Immature natural killer cell (primary cell): ENCODE measurements around the gene CDK14. TPM values are rescaled to one million over a fixed set of nuclear protein-coding genes. Genes with fewer than 3 reads are reported as not detected.
A peak's percentile ranks its signal among the peaks of the same experiment; 100 is the strongest.

Experiments
- DNase-seq, 3 donors: peaks; one replicate each; pipeline ENCODE4 v3.0.0; 2022; ENCODE audit warnings: mixed read lengths in 1 of 3
- H3K27ac Mint-ChIP-seq, 6 donors: one replicate each; pipeline ENCODE4 v1.8.0; 2020; ENCODE audit warnings: mixed read lengths in 6 of 6, mild to moderate bottlenecking in 5 of 6, inconsistent platforms in 4 of 6, moderate library complexity in 3 of 6
- H3K27me3 Mint-ChIP-seq, 3 donors: one replicate each; pipeline ENCODE4 v1.8.0; 2020 to 2021; ENCODE audit warnings: low read depth in 3 of 3, mild to moderate bottlenecking in 3 of 3, mixed read lengths in 3 of 3, moderate library complexity in 3 of 3, inconsistent platforms in 1 of 3
- H3K36me3 Mint-ChIP-seq, 3 donors: one replicate each; pipeline ENCODE4 v1.8.0; 2020; ENCODE audit warnings: mixed read lengths in 3 of 3, inconsistent platforms in 2 of 3, mild to moderate bottlenecking in 2 of 3
- H3K4me1 Mint-ChIP-seq, 2 donors: one replicate each; pipeline ENCODE4 v1.8.0; 2020; ENCODE audit warnings: inconsistent platforms in 2 of 2, mild to moderate bottlenecking in 2 of 2, mixed read lengths in 2 of 2, moderate library complexity in 1 of 2
- H3K4me3 Mint-ChIP-seq, 5 donors: one replicate each; pipeline ENCODE4 v1.8.0; 2020; ENCODE audit warnings: mild to moderate bottlenecking in 5 of 5, mixed read lengths in 5 of 5, inconsistent platforms in 3 of 5, moderate library complexity in 3 of 5
- H3K9me3 Mint-ChIP-seq, 6 donors: one replicate each; pipeline ENCODE4 v1.8.0; 2020; ENCODE audit warnings: mild to moderate bottlenecking in 6 of 6, mixed read lengths in 6 of 6, inconsistent platforms in 4 of 6, moderate library complexity in 3 of 6
- polyA plus RNA-seq, 3 donors: library from polyadenylated mRNA; unstranded; fragments of 300-500 nt; fragmentation: Illumina TruSeq; gene quantifications; one replicate each; pipeline ENCODE4 v1.2.3, GENCODE V29; 2021

CDK14 gene
- polyA plus RNA-seq, 3 donors from 2014 or later = 0.22 TPM; not detected in 2

- no peak for DNase-seq
- Mint-ChIP-seq H3K27me3 (no peaks in the 10 kb centered on the region), H3K4me3 (no peak overlapping the region), H3K36me3 (no peaks in the 10 kb centered on the region), H3K4me1 (no peaks in the 10 kb centered on the region), H3K9me3 (peaks cover 0 to 7% (median 5%) of the 10 kb centered on the region in 6 donors), H3K27ac (no peak overlapping the region)
These were observed 93.1 kb downstream of the CDK14 start for GRCh38 chr7:90689260-90689659.

GRCh38 chr7:90690159-90690858 is 94.2 kb downstream of the CDK14 start:
- Mint-ChIP-seq H3K27me3 (no peaks in the 10 kb centered on the region), H3K27ac (no peak overlapping the region), H3K4me3 (no peak overlapping the region), H3K4me1 (no peaks in the 10 kb centered on the region), H3K9me3 (peaks cover 0 to 8% (median 6%) of the 10 kb centered on the region in 6 donors), H3K36me3 (no peaks in the 10 kb centered on the region)
- DNase-seq = no peak

DNA sequence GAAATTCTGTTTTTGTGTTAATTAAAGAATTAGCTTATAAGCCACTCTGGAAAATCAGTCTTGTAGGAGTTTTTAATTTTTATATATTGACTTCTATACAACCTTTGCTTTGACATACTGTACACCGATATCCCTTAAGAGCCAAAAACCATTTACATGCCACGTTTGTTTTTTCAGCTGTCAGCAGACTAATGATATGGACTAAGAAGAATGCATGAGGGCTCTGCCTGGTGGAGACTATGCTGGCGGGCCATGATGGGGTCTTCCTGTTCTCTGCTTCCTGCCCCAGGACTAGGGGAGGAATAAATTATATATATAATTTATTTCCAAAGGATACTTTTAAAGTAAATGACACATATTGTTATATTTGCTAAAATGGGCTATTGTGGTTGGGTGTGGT is 96.3 kb downstream of the CDK14 start:
- Mint-ChIP-seq H3K9me3 (peaks cover 1 to 16% (median 7%) of the 10 kb centered on the region in 6 donors), H3K27me3 (peaks cover 0 to 4% (median 2%) of the 10 kb centered on the region in 3 donors), H3K4me3 (no peak overlapping the region), H3K27ac (no peak overlapping the region), H3K36me3 (no peaks in the 10 kb centered on the region), H3K4me1 (no peaks in the 10 kb centered on the region)
- no peak for DNase-seq

- Mint-ChIP-seq H3K27ac (no peak overlapping the region), H3K36me3 (no peaks in the 10 kb centered on the region)
These were observed 96.8 kb downstream of the CDK14 start for GRCh38 chr7:90692947-90693346.

GRCh38 chr7:90693939-90694338 is 97.8 kb downstream of the CDK14 start:
- Mint-ChIP-seq H3K4me1 (no peaks in the 10 kb centered on the region), H3K27ac (no peak overlapping the region), H3K36me3 (no peaks in the 10 kb centered on the region), H3K27me3 (peaks cover 0 to 4% (median 2%) of the 10 kb centered on the region in 3 donors), H3K4me3 (no peak overlapping the region), H3K9me3 (peaks cover 2 to 16% (median 7%) of the 10 kb centered on the region in 6 donors)
- no peak for DNase-seq

More at GRCh38 chr7:90692947-90693346, 96.8 kb downstream of the CDK14 start:
- peaks cover 1 to 16% (median 7%) of the 10 kb centered on the region in 6 donors for H3K9me3 Mint-ChIP-seq
- H3K4me3 Mint-ChIP-seq = no peak overlapping the region
- no peak for DNase-seq
- H3K4me1 Mint-ChIP-seq = no peaks in the 10 kb centered on the region
- peaks cover 0 to 4% (median 2%) of the 10 kb centered on the region in 3 donors for H3K27me3 Mint-ChIP-seq

DNA sequence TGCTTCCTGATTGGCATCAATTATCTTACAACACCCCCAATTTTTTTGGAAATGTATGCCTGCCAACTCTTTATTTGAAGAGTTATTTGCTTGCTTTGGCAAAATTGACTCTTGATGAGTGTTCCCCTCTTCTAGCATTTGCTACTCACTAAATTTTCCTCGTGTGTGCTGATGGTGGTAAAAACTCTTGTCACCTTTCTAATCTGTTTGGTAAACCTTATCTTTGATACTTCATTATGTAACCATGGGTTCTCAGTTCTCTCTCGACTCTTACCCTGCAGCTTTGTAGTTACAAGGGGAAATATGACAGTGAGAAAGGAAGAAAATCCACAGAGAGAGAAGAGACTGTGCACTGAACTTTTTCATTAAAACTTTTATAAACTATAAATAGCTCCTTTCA is 102.5 kb downstream of the CDK14 start:
- H3K27ac Mint-ChIP-seq = no peak overlapping the region
- H3K27me3 Mint-ChIP-seq = peaks cover 0 to 4% (median 2%) of the 10 kb centered on the region in 3 donors
- peaks cover 4 to 6% of the 10 kb centered on the region in 2 donors for H3K4me1 Mint-ChIP-seq
- H3K4me3 Mint-ChIP-seq = no peak overlapping the region
- H3K36me3 Mint-ChIP-seq = no peaks in the 10 kb centered on the region
- H3K9me3 Mint-ChIP-seq = peaks cover 3 to 19% (median 7%) of the 10 kb centered on the region in 6 donors
- no peak for DNase-seq

GRCh38 chr7:90701021-90701420 is 104.9 kb downstream of the CDK14 start:
- peak overlapping the region; percentile 10 to 48 (median 36) for H3K4me3 Mint-ChIP-seq
- peaks cover 2 to 5% (median 2%) of the 10 kb centered on the region in 6 donors for H3K9me3 Mint-ChIP-seq
- H3K27me3 Mint-ChIP-seq = peaks cover 0 to 1% (median 0%) of the 10 kb centered on the region in 3 donors
- peaks cover 4 to 6% of the 10 kb centered on the region in 2 donors for H3K4me1 Mint-ChIP-seq
- H3K36me3 Mint-ChIP-seq = no peaks in the 10 kb centered on the region
- H3K27ac Mint-ChIP-seq = no peak overlapping the region
- no peak for DNase-seq

DNA sequence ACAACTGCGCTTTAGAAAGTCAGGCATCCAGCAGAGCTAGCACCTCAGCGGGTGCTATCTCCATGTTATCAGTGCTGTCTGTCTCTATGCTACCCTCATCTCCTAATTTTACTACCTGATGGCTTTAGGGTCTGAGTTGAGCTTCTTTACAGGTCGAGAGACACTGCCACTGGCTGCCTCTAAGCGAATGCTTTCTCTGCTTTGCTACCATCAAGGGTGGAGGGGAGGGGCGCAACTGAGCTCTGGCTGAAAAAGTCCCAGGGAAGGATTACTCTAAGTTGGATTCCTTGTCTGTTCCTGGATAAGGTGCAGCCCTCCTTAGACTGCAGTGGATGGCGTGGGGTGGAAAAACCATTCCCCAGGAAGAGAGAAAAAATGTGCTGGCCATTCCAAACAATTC is 105.7 kb downstream of the CDK14 start:
- Mint-ChIP-seq H3K9me3 (peaks cover 0 to 4% (median 3%) of the 10 kb centered on the region in 6 donors), H3K27ac (no peak overlapping the region), H3K4me3 (no peak overlapping the region), H3K27me3 (peaks cover 0 to 1% (median 0%) of the 10 kb centered on the region in 3 donors), H3K4me1 (peaks cover 4 to 6% of the 10 kb centered on the region in 2 donors), H3K36me3 (no peaks in the 10 kb centered on the region)
- DNase-seq = no peak

DNA sequence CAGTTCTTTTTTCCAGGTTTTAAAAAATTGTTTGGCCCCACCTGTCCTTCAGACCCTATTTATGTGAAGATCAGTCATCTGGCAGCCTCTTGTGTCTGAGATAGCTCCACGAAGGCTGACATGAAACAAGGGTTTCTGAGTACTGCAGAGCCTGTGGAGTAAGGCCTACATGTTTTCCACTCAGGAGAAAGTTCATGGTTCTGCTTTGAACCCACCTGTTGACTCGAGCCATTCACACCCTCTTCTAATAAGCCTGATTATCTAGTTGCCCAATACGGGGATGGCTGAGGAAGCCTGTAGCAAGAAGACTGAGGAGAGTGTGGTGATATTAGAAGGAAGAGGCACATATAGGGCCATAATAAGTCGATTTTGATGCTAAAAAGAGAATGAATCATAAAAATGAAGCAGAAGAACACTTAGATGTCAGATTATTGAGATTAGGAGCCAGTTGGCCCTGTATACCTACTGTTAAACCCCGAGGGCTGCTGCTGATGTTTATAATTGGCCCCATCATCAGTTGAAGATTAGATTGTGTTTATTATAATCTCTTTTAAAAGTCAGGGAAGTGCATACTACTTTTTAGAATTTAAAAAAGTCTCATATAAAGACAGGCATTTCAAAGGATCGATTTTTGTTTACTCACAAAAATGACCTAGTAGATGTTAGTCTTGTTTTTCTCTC is 109.4 kb downstream of the CDK14 start:
- Mint-ChIP-seq H3K27me3 (peaks cover 0 to 1% (median 0%) of the 10 kb centered on the region in 3 donors), H3K4me3 (no peak overlapping the region), H3K9me3 (peaks cover 0 to 11% (median 4%) of the 10 kb centered on the region in 6 donors), H3K27ac (no peak overlapping the region), H3K4me1 (peaks cover 4 to 6% of the 10 kb centered on the region in 2 donors), H3K36me3 (no peaks in the 10 kb centered on the region)
- DNase-seq = no peak

DNA sequence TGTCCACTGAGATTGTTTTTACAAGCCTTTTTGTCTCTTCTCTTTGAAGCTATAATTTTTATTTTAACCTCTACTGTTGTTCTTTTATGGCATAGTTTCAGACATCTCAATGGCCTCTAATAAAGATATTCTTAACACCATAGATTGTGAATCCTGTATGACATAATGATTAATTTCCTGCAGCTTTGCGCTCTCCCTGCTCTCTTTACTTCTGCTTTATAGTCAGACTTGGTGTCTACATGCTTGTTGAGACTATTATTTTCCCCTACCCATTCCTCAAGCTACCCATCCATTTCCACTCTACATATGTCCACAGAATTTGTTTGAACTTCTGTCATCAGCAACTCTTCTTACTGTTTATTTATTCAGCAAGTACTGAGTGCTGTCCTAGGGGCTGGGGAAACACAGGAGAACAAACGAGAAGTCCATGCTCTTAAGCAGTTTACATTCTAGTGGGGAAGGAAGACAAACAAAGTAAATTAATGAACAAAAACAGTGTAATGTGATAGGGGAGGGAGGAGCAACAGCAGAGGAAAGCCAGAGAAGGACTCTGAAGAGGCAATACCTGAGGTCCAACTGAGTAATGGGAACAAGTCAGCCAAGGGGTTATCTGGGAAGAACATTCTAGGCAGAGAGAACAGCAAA is 110.1 kb downstream of the CDK14 start:
- H3K4me1 Mint-ChIP-seq = peaks cover 0 to under 1% of the 10 kb centered on the region in 2 donors

GRCh38 chr7:90708841-90709317 is 112.8 kb downstream of the CDK14 start:
- Mint-ChIP-seq H3K36me3 (no peaks in the 10 kb centered on the region), H3K27ac (no peak overlapping the region), H3K4me1 (no peaks in the 10 kb centered on the region), H3K9me3 (peaks cover 0 to 9% (median 5%) of the 10 kb centered on the region in 6 donors), H3K27me3 (peaks cover 0 to 1% (median 0%) of the 10 kb centered on the region in 3 donors), H3K4me3 (no peak overlapping the region)
- no peak for DNase-seq

More for the DNA sequence above, 110.1 kb downstream of the CDK14 start:
- Mint-ChIP-seq H3K9me3 (peaks cover 0 to 11% (median 4%) of the 10 kb centered on the region in 6 donors), H3K27ac (no peak overlapping the region), H3K36me3 (no peaks in the 10 kb centered on the region), H3K4me3 (no peak overlapping the region), H3K27me3 (peaks cover 0 to 1% (median 0%) of the 10 kb centered on the region in 3 donors)
- no peak for DNase-seq

DNA sequence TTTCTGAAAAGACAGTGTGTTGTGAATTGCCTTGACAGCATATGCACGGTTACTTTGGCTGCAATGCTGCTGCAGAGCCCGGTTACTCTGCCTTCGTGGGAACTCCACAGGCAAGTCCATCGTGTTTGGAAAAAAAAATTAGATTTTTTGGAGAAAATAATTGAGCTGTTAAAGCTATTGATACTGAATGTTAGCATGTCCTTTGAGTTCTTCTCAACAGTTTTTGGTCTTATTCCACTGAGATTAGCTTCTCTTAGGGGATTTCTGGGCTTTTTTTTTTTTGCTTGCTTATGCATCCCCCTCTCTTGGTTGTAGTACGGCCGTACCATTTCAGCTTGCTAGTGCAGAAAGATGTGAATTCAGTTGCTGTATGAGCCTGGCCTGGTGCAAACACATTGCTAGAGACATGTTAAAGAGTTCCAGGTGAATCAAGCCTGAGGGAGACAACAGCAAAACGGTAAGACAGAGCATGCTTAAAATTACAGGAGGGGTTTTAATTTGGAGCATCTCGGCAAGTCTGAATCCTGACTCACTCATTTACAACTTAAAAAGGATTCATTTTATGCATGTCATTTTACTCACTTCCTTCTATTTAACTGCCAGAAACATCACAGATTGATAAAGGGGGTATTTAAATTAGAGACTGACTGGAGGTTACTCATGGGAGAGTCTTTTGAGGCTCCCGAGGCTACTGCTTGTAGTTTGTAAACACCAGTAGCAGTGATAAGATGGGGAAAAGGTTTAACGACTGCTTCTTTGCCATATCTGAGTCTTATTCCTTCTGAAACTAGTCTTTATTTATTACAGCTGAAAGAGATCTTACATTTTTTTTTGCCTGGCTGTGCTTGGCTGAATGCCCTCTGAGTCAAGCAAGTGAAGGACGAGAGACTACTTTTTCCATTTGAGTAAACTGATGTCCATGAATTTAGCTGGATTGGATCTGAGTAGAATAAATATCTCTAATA is 113.7 kb downstream of the CDK14 start:
- Mint-ChIP-seq H3K4me1 (no peaks in the 10 kb centered on the region), H3K4me3 (no peak overlapping the region), H3K9me3 (peaks cover 0 to 9% (median 5%) of the 10 kb centered on the region in 6 donors), H3K36me3 (no peaks in the 10 kb centered on the region), H3K27me3 (no peaks in the 10 kb centered on the region), H3K27ac (no peak overlapping the region)
- DNase-seq = no peak

- Mint-ChIP-seq H3K4me1 (no peaks in the 10 kb centered on the region), H3K27ac (no peak overlapping the region), H3K4me3 (no peak overlapping the region)
These were observed 114.3 kb downstream of the CDK14 start for GRCh38 chr7:90710466-90710850.

More at GRCh38 chr7:90710466-90710850, 114.3 kb downstream of the CDK14 start:
- H3K36me3 Mint-ChIP-seq = no peaks in the 10 kb centered on the region
- H3K9me3 Mint-ChIP-seq = peaks cover 0 to 9% (median 5%) of the 10 kb centered on the region in 6 donors
- DNase-seq = no peak
- H3K27me3 Mint-ChIP-seq = peaks cover 0 to 2% (median 0%) of the 10 kb centered on the region in 3 donors
